ENCODE results near the gene HHLA2.

Gene HHLA2

GRCh38 chr3:108341911-108342310 lies 45.6 kb downstream of the HHLA2 start:
- DNase-seq (ENCODE audit: low read depth), result no peak
- TF ChIP-seq CTCF (IDR thresholded peaks at IDR 0.05; ENCODE audit: insufficient read depth, low read depth, low read length, missing control alignments), result no peak
- no peak overlapping the region for H3K4me3 ChIP-seq (ENCODE audit: low read length)

- DNase-seq (ENCODE audit: low read depth), result peak; percentile 27
- no peak for TF ChIP-seq CTCF (IDR thresholded peaks at IDR 0.05; ENCODE audit: insufficient read depth, low read depth, low read length, missing control alignments)
- no peak overlapping the region for H3K4me3 ChIP-seq (ENCODE audit: low read length)
Measured at GRCh38 chr3:108342837-108343486, 46.6 kb downstream of the HHLA2 start.

- no peak overlapping the region for H3K4me3 ChIP-seq (ENCODE audit: low read length)
- DNase-seq (ENCODE audit: low read depth), result no peak
- TF ChIP-seq CTCF (IDR thresholded peaks at IDR 0.05; ENCODE audit: insufficient read depth, low read depth, low read length, missing control alignments), result no peak
Measured at GRCh38 chr3:108343491-108343890, 47.1 kb downstream of the HHLA2 start.

DNA sequence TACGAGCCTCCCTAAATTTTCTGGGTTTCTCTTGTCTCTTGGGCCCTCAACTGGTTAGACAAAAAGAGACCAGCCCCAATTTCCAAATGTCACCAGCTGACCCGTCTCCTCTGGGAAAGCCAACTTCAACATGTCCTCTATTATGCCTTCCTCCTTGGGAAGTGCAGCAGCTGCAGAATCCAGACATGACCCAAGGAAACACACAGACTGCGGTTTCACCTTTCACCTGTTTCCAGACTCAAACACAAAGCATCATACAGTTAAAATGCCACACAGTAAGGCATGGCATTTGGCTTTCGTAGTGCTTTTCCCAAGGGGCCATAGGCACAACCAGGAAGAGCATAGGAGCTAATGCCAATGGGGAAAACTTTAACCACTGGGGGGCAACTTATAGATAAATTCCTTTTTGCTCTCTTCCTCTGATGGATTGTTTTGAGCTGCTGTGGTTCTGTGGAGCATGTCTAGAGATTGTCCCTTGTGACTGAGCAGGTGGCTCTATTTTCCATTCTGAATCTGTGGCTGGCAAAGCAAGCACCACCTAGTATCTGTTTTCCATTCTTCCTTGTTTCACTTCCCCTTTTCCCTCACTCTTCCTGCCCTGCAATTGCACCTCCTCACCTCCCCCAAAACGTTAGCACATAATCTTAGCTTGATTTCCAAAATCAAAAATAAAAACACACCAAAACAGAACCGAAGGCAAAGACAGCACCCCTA lies 49.3 kb downstream of the HHLA2 start:
- no peak overlapping the region for H3K4me3 ChIP-seq (ENCODE audit: low read length)
- no peak for TF ChIP-seq CTCF (IDR thresholded peaks at IDR 0.05; ENCODE audit: insufficient read depth, low read depth, low read length, missing control alignments)
- DNase-seq (ENCODE audit: low read depth), result no peak

GRCh38 chr3:108346301-108347227 lies 50.2 kb downstream of the HHLA2 start:
- no peak overlapping the region for H3K4me3 ChIP-seq (ENCODE audit: low read length)
- TF ChIP-seq CTCF (IDR thresholded peaks at IDR 0.05; ENCODE audit: insufficient read depth, low read depth, low read length, missing control alignments), result no peak
- DNase-seq (ENCODE audit: low read depth), result no peak

- DNase-seq (ENCODE audit: low read depth), result no peak
- TF ChIP-seq CTCF (IDR thresholded peaks at IDR 0.05; ENCODE audit: insufficient read depth, low read depth, low read length, missing control alignments), result no peak
- no peak overlapping the region for H3K4me3 ChIP-seq (ENCODE audit: low read length)
Measured at GRCh38 chr3:108352176-108352575, 55.8 kb downstream of the HHLA2 start.

Data from epithelial cell of esophagus (primary cell).